K562 (cell line): Measurements from ENCODE around the gene MBD4. TPM values are rescaled to one million over a fixed set of nuclear protein-coding genes. Genes with fewer than 3 reads are reported as not detected.
A peak's percentile ranks its signal among the peaks of the same experiment; 100 is the strongest.

ENCODE experiments used
- ATAC-seq: fragments of 200-7000 bp; cut with Tn5 transposase; 3 replicates; pipeline ENCODE4 v1.9.1; 2020; ENCODE audit warnings: moderate library complexity
- BruUV-seq: library from RNA; stranded (reverse); fragments of 400-500 nt; replicated peaks from 2 replicates; lab custom pipeline; 2021; lab: Mats Ljungman, UMichigan
- CTCF ChIA-PET: fragments of 300-600 bp; formaldehyde crosslinking; extraction: SDS; loops from one replicate; lab custom pipeline; 2021; ENCODE audit warnings: low intra/inter-chr PET ratio; lab: Yijun Ruan, JAX
- POLR2A ChIA-PET: fragments of 300-600, 350-650 bp; sonication (Branson Sonifier 250); formaldehyde crosslinking; extraction: SDS; loops from one replicate; lab custom pipeline; 2021; ENCODE audit warnings: antibody characterized with exemption, inconsistent platforms; lab: Yijun Ruan, JAX
- DNase-seq, 4 experiments: peaks; one replicate each; pipeline versions ENCODE4 v3.0.0 to v3.0.0-alpha.2; 2011 to 2018; ENCODE audit warnings: low spot score in 3 of 4, mixed read lengths in 3 of 4; ENCODE audit errors: extremely low read depth in 1 of 4
- FAIRE-seq: peaks from 2 replicates; lab custom pipeline; 2011; peaks lifted over from hg19 to GRCh38; lab: Jason Lieb, UNC
- H2AFZ ChIP-seq: 2 replicates; pipeline ENCODE4 v1.6.0; 2011; ENCODE audit warnings: low read depth, low read length, control low read depth, inconsistent platforms
- H3K27ac ChIP-seq: fragments of 200-600 bp; 3 replicates; pipeline ENCODE4 v1.8.0; 2011; ENCODE audit warnings: low read depth, mild to moderate bottlenecking, control low read depth, inconsistent platforms, low read length, moderate library complexity, mixed read lengths; ENCODE audit errors: extremely low read depth
- H3K27me3 ChIP-seq, 2 experiments: fragments of 300-600 bp in 1 of 2; 2 replicates in 1 of 2; 3 replicates in 1 of 2; pipeline versions ENCODE4 v1.6.0 to v1.8.0; 2011; ENCODE audit warnings: inconsistent platforms in 2 of 2, low read length in 2 of 2, mild to moderate bottlenecking in 1 of 2, mixed read lengths in 1 of 2, moderate library complexity in 1 of 2; ENCODE audit not compliant: control insufficient read depth in 2 of 2, insufficient read depth in 2 of 2
- H3K36me3 ChIP-seq: fragments of 300-600 bp; 3 replicates; pipeline ENCODE4 v1.8.0; 2011; ENCODE audit warnings: mild to moderate bottlenecking, low read length, inconsistent platforms; ENCODE audit not compliant: control insufficient read depth, insufficient read depth
- H3K4me1 ChIP-seq, 2 experiments: fragments of 200-600 bp in 1 of 2; replicated peaks in 1 of 2; 2 replicates in 1 of 2; 3 replicates in 1 of 2; pipeline versions ENCODE4 v1.5.1 to v1.8.0; 2011; ENCODE audit warnings: inconsistent platforms in 2 of 2, low read length in 2 of 2, mild to moderate bottlenecking in 1 of 2, mixed read lengths in 1 of 2, moderate library complexity in 1 of 2; ENCODE audit not compliant: control insufficient read depth in 2 of 2, insufficient read depth in 2 of 2
- H3K4me2 ChIP-seq: 2 replicates; pipeline ENCODE4 v1.6.1; 2011; ENCODE audit warnings: low read length, control low read depth, inconsistent platforms, mixed read lengths; ENCODE audit not compliant: insufficient read depth
- H3K4me3 ChIP-seq: fragments of 200-600 bp; sonication (generic), shearing (Covaris generic); 2 replicates; pipeline ENCODE4 v1.5.1; 2016; ENCODE audit warnings: control low read depth, inconsistent platforms
- H3K79me2 ChIP-seq: fragments of 200-600 bp; 3 replicates; pipeline ENCODE4 v1.8.0; 2011; ENCODE audit warnings: low read length, inconsistent platforms; ENCODE audit not compliant: control insufficient read depth, insufficient read depth
- H3K9ac ChIP-seq, 2 experiments: 2 replicates each; pipeline versions ENCODE4 v1.6.0 to v1.6.1; 2011; ENCODE audit warnings: low read depth in 2 of 2, low read length in 2 of 2, control low read depth in 1 of 2, inconsistent platforms in 1 of 2, mild to moderate bottlenecking in 1 of 2, mixed read lengths in 1 of 2; ENCODE audit not compliant: insufficient read depth in 1 of 2
- H3K9me1 ChIP-seq: one replicate; pipeline ENCODE4 v1.6.0; 2011; ENCODE audit warnings: inconsistent platforms, mild to moderate bottlenecking, low read length, moderate library complexity; ENCODE audit not compliant: control insufficient read depth, insufficient read depth
- H3K9me3 ChIP-seq: replicated peaks from 2 replicates; pipeline ENCODE4 v1.5.1; 2011; ENCODE audit warnings: low read depth, low read length, inconsistent platforms; ENCODE audit not compliant: control insufficient read depth, insufficient read depth
- H4K20me1 ChIP-seq: replicated peaks from 2 replicates; pipeline ENCODE4 v1.6.1; 2011; ENCODE audit warnings: low read length, inconsistent platforms, mixed read lengths; ENCODE audit not compliant: control insufficient read depth, insufficient read depth
- ADNP ChIP-seq: fragments of 200-800 bp; sonication (Bioruptor generic); IDR thresholded peaks from 2 replicates; pipeline ENCODE4 v1.6.1; 2016; ENCODE audit warnings: missing genetic modification characterization, missing compliant biosample characterization
- ASH1L ChIP-seq: fragments of 450-650 bp; IDR thresholded peaks from 2 replicates; pipeline ENCODE4 v1.6.1; 2018; ENCODE audit warnings: borderline replicate concordance, mild to moderate bottlenecking, low read depth; ENCODE audit not compliant: partially characterized antibody
- BACH1 ChIP-seq: fragments of 200-800 bp; sonication (Bioruptor generic); IDR thresholded peaks from 2 replicates; pipeline ENCODE4 v1.6.1; 2016; ENCODE audit warnings: missing genetic modification characterization, missing compliant biosample characterization
- CHD4 ChIP-seq: fragments of 200-600 bp; sonication (generic); IDR thresholded peaks from 3 replicates; pipeline ENCODE4 v1.6.1; 2012; ENCODE audit warnings: low read depth, mild to moderate bottlenecking, mixed read lengths, low read length, inconsistent platforms; ENCODE audit not compliant: insufficient read depth, insufficient replicate concordance, poor library complexity, severe bottlenecking
- KDM1A ChIP-seq, 2 experiments: fragments of 450-650 bp; IDR thresholded peaks; 2 replicates each; pipeline ENCODE4 v1.6.1; 2016; ENCODE audit warnings: mild to moderate bottlenecking in 2 of 2
- LCOR ChIP-seq: sonication (generic); formaldehyde crosslinking; IDR thresholded peaks from 2 replicates; pipeline ENCODE4 v1.8.0; 2022; ENCODE audit warnings: mild to moderate bottlenecking, missing genetic modification reagents
- MECOM ChIP-seq: fragments of 250-450 bp; sonication (Bioruptor Pico); IDR thresholded peaks from 2 replicates; pipeline ENCODE4 v1.8.0; 2022; ENCODE audit warnings: inconsistent platforms
- MTF1 ChIP-seq: fragments of 250-450 bp; sonication (Bioruptor Pico); IDR thresholded peaks from 2 replicates; pipeline ENCODE4 v1.9.0; 2021; ENCODE audit warnings: moderate library complexity, mild to moderate bottlenecking, inconsistent platforms, borderline replicate concordance
- NFATC3 ChIP-seq: fragments of 450-650 bp; IDR thresholded peaks from 2 replicates; pipeline ENCODE4 v1.6.1; 2017; ENCODE audit warnings: mild to moderate bottlenecking
- PHF20 ChIP-seq: fragments of 450-650 bp; IDR thresholded peaks from 2 replicates; pipeline ENCODE4 v1.6.1; 2018; ENCODE audit not compliant: partially characterized antibody
- PTBP1 ChIP-seq: fragments of 200-400 bp; formaldehyde crosslinking; IDR thresholded peaks from 2 replicates; pipeline ENCODE4 v1.6.1; 2017; ENCODE audit warnings: low read depth, low read length
- RBM25 ChIP-seq: fragments of 200-400 bp; formaldehyde crosslinking; IDR thresholded peaks from 2 replicates; pipeline ENCODE4 v1.6.1; 2018; ENCODE audit warnings: low read length, low read depth, moderate library complexity; ENCODE audit not compliant: severe bottlenecking
- RCOR1 ChIP-seq, 2 experiments: IDR thresholded peaks; 2 replicates each; pipeline ENCODE4 v1.6.1; 2012; ENCODE audit warnings: low read depth in 2 of 2, low read length in 2 of 2, borderline replicate concordance in 1 of 2, improper control_type of control experiment in 1 of 2
- RFX1 ChIP-seq: fragments of 450-650 bp; IDR thresholded peaks from 2 replicates; pipeline ENCODE4 v1.6.1; 2016; ENCODE audit warnings: mild to moderate bottlenecking, moderate library complexity
- RFX5 ChIP-seq: IDR thresholded peaks from 2 replicates; pipeline ENCODE4 v1.6.1; 2011; ENCODE audit warnings: low read depth, mild to moderate bottlenecking, improper control_type of control experiment, low read length
- SMARCA5 ChIP-seq: fragments of 450-650 bp; IDR thresholded peaks from 2 replicates; pipeline ENCODE4 v1.6.1; 2016
- ZFX ChIP-seq: sonication (generic); formaldehyde crosslinking; IDR thresholded peaks from 2 replicates; pipeline ENCODE4 v1.8.0; 2022; ENCODE audit warnings: mild to moderate bottlenecking, missing genetic modification reagents, moderate library complexity
- ZNF76 ChIP-seq: fragments of 250-450 bp; sonication (Bioruptor Pico); IDR thresholded peaks from 2 replicates; pipeline ENCODE4 v1.4.0; 2020; ENCODE audit warnings: mild to moderate bottlenecking, moderate library complexity, borderline replicate concordance
- ZNF785 ChIP-seq: fragments of 250-450 bp; sonication (Bioruptor Pico); IDR thresholded peaks from 2 replicates; pipeline ENCODE4 v1.4.0; 2020; ENCODE audit warnings: mild to moderate bottlenecking
- ZZZ3 ChIP-seq: fragments of 450-650 bp; IDR thresholded peaks from 2 replicates; pipeline ENCODE4 v1.6.1; 2016; ENCODE audit warnings: antibody characterized with exemption, mild to moderate bottlenecking, moderate library complexity
- WGBS: fragments of 100-300 bp; shearing (Covaris generic); methylation state at CpG from one replicate; pipeline ENCODE4 v1.1.6; 2016; ENCODE audit warnings: low coverage, mixed read lengths; ENCODE audit not compliant: insufficient coverage; ENCODE audit errors: missing lambda C conversion rate; 5-methylcytosine and 5-hydroxymethylcytosine counted together
- in situ Hi-C: fragments of 300-500 bp; cut with MboI; formaldehyde crosslinking; loops from 4 replicates; pipeline ENCODE4 v1.15.0; 2018; ENCODE audit warnings: inconsistent platforms, mixed read lengths
- intact Hi-C: fragments of 100-400 bp; cut with micrococcal nuclease; formaldehyde crosslinking; loops from 2 replicates; pipeline ENCODE4 v1.14.2; 2022
- polyA plus RNA-seq, 8 experiments: library from polyadenylated mRNA; depleted of rRNA in 4 of 8; stranded (reverse) in 5 of 8; unstranded in 3 of 8; fragments of >200 nt; fragmentation: Nextera tagmentation in 2 of 8; fragmentation: Illumina TruSeq in 1 of 8; extraction: Ambion mirVana in 2 of 8; extraction: Trizol in 1 of 8; gene quantifications; 2 replicates each; pipeline versions ENCODE4 v1.2.1 to v1.2.3, GENCODE V29; 2011 to 2014; ENCODE audit warnings: inconsistent platforms in 1 of 8, missing spikeins in 1 of 8
- total RNA-seq, 7 experiments: library from RNA; depleted of rRNA in 6 of 7; stranded (reverse); fragments of >200 nt in 6 of 7; fragmentation: Illumina TruSeq in 2 of 7; extraction: Trizol in 2 of 7; gene quantifications; 2 replicates each; pipeline versions ENCODE4 v1.2.1 to v1.2.3, GENCODE V29; 2011 to 2021; ENCODE audit warnings: low replicate concordance in 1 of 7
- TF ChIP-seq, protein P1 (sequence below): sonication (generic); formaldehyde crosslinking; IDR thresholded peaks from 2 replicates; pipeline ENCODE4 v1.8.1; 2022; ENCODE audit warnings: missing genetic modification reagents
- TF ChIP-seq, protein P2 (sequence below): sonication (generic); formaldehyde crosslinking; IDR thresholded peaks from 2 replicates; pipeline ENCODE4 v1.8.0; 2023; ENCODE audit warnings: mild to moderate bottlenecking, missing genetic modification reagents

MBD4 gene
- total and polyA plus RNA-seq, 9 of the 15 experiments (the other 6 are each of a cell fraction or from before 2014, with no cell fraction given), result 13.3 to 63.9 (median 39.0) TPM

DNA sequence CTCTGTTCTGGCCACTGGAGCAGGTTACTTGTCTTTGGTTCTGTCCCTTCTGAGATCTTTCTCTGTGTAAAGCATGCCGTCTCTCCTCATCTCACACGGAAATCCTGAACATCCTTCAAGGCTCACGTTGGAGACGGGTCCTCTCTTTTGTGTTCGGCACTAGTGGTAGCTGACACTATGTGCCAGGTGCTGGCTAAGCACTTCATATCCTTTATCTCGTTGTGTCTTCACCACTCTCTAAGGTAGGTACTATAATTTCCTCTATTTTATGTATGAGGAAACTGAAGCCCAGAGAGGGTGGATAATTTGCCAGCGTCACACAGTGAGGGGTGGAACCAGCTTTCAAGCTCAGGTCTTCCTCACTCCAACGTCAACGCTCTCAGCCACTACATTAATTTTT, 1.5 kb upstream of the MBD4 start:
- POLR2A ChIA-PET, result interaction anchor here (0.7 to 5.3 kb wide), 6 partner anchors 8 to 125 kb away, joined by 3 to 67 read pairs (median 14); partner anchors contain the start of gene EFCAB12
- peak overlapping the region; percentile 94 for H3K27ac ChIP-seq
- H3K9me3 ChIP-seq, result no peaks in the 10 kb centered on the region
- H2AFZ ChIP-seq, result peak overlapping the region; percentile 71
- peak overlapping the region; percentile 75 to 80; a peak in 3 of 4 replicates for H3K9ac ChIP-seq
- H3K27me3 ChIP-seq, result no peaks in the 10 kb centered on the region
- H3K4me3 ChIP-seq, result peak overlapping the region; percentile 76
- peaks cover 7 to 47% of the 10 kb centered on the region in 2 experiments for H3K4me1 ChIP-seq
- H3K36me3 ChIP-seq, result peaks cover 19% of the 10 kb centered on the region; the same call in 2 of the 3 replicates
- peaks cover 74% of the 10 kb centered on the region for H3K79me2 ChIP-seq
- H3K4me2 ChIP-seq, result peak overlapping the region; percentile 79
- FAIRE-seq (peak; percentile 68), DNase-seq (peak in 1 of 4 experiments; percentile 21), ATAC-seq (no peak)
- H3K9me1 ChIP-seq, result no peaks in the 10 kb centered on the region
- intact Hi-C loops (loop anchor here (5.0 to 10.0 kb wide), 2 partner anchors 41 to 1414 kb away; no protein-coding TSS in a partner anchor), in situ Hi-C loops (no loop called here)
- no peaks in the 10 kb centered on the region for H4K20me1 ChIP-seq
- BruUV-seq, result no TSS peak
- WGBS, result 8% methylated on average over 9 of the region's 9 CpGs
- CTCF ChIA-PET, result no interaction called here
- TF ChIP-seq LCOR (CRISPR knock-in tag), result no peak
- no peak for TF ChIP-seq MTF1 (CRISPR knock-in tag)
- no peak for TF ChIP-seq PHF20
- TF ChIP-seq RBM25, result peak; percentile 90
- TF ChIP-seq, protein P1, sequence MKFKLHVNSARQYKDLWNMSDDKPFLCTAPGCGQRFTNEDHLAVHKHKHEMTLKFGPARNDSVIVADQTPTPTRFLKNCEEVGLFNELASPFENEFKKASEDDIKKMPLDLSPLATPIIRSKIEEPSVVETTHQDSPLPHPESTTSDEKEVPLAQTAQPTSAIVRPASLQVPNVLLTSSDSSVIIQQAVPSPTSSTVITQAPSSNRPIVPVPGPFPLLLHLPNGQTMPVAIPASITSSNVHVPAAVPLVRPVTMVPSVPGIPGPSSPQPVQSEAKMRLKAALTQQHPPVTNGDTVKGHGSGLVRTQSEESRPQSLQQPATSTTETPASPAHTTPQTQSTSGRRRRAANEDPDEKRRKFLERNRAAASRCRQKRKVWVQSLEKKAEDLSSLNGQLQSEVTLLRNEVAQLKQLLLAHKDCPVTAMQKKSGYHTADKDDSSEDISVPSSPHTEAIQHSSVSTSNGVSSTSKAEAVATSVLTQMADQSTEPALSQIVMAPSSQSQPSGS (CRISPR knock-in tag), result no peak
- 0 out of 2 replicates have a peak, but pooled peaks have one; percentile 12 for TF ChIP-seq PTBP1
- no peak for TF ChIP-seq ZNF76
- peak; percentile 13; the same call in 1 of the 2 replicates for TF ChIP-seq MECOM (CRISPR knock-in tag)
- peak; percentile 59 for TF ChIP-seq ADNP (tag)
- TF ChIP-seq RFX1, result no peak
- TF ChIP-seq, protein P2, sequence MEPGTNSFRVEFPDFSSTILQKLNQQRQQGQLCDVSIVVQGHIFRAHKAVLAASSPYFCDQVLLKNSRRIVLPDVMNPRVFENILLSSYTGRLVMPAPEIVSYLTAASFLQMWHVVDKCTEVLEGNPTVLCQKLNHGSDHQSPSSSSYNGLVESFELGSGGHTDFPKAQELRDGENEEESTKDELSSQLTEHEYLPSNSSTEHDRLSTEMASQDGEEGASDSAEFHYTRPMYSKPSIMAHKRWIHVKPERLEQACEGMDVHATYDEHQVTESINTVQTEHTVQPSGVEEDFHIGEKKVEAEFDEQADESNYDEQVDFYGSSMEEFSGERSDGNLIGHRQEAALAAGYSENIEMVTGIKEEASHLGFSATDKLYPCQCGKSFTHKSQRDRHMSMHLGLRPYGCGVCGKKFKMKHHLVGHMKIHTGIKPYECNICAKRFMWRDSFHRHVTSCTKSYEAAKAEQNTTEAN (CRISPR knock-in tag), result no peak
- TF ChIP-seq BACH1, result 0 out of 2 replicates have a peak, but pooled peaks have one; percentile 7
- no peak for TF ChIP-seq ZNF785
- TF ChIP-seq ZFX, result no peak
- peak in 1 of 2 experiments; percentile 69; a peak in 1 of 4 replicates for TF ChIP-seq RCOR1 (IDR thresholded peaks at IDR 0.05; ENCODE audit: borderline replicate concordance in 1 of 2, low read depth in 2 of 2, low read length in 2 of 2)
- peak; percentile 63 for TF ChIP-seq CHD4
- TF ChIP-seq ASH1L, result no peak
- TF ChIP-seq SMARCA5, result peak; percentile 69; the same call in 1 of the 2 replicates
- no peak for TF ChIP-seq NFATC3
- peak; percentile 73 to 86 for TF ChIP-seq KDM1A (IDR thresholded peaks at IDR 0.05)
- TF ChIP-seq ZZZ3, result no peak
- no peak for TF ChIP-seq RFX5
